Natural killer cell (primary cell): ENCODE measurements around the gene PIH1D1. TPM values are rescaled to one million over a fixed set of nuclear protein-coding genes. Genes with fewer than 3 reads are reported as not detected.

ENCODE experiments used
- ATAC-seq, 3 donors: fragments of 150-1000 bp in 2 of 3; fragments of 200-7000 bp in 1 of 3; cut with Tn5 transposase; 1 replicate in 1 of 3; 2 replicates in 2 of 3; pipeline ENCODE4 v1.10.0; 2021; ENCODE audit warnings: mild to moderate bottlenecking in 2 of 3, moderate library complexity in 2 of 3
- DNase-seq, 2 donors: peaks; one replicate each; pipeline versions ENCODE4 v3.0.0 to v3.0.0-alpha.2; 2013 to 2021; ENCODE audit warnings: mixed read lengths in 1 of 2
- H3K27ac ChIP-seq: one replicate; pipeline ENCODE4 v1.5.1; 2013; ENCODE audit warnings: mild to moderate bottlenecking, low read length
- H3K27me3 ChIP-seq: one replicate; pipeline ENCODE4 v1.6.1; 2013; ENCODE audit warnings: low read length; ENCODE audit not compliant: control insufficient read depth, insufficient read depth
- H3K36me3 ChIP-seq: one replicate; pipeline ENCODE4 v1.6.1; 2013; ENCODE audit warnings: low read length; ENCODE audit not compliant: control insufficient read depth, insufficient read depth
- H3K4me1 ChIP-seq: one replicate; pipeline ENCODE4 v1.6.1; 2013; ENCODE audit warnings: low read length; ENCODE audit not compliant: control insufficient read depth, insufficient read depth
- H3K4me3 ChIP-seq: one replicate; pipeline ENCODE4 v1.5.1; 2013; ENCODE audit warnings: low read length
- H3K9me3 ChIP-seq: one replicate; pipeline ENCODE4 v1.6.1; 2013; ENCODE audit warnings: low read length; ENCODE audit not compliant: control insufficient read depth, insufficient read depth
- H3K27ac Mint-ChIP-seq, 2 donors: one replicate each; pipeline ENCODE4 v1.8.0; 2022; ENCODE audit warnings: mild to moderate bottlenecking in 2 of 2, mixed read lengths in 2 of 2, moderate library complexity in 1 of 2
- H3K27me3 Mint-ChIP-seq, 2 donors: one replicate each; pipeline ENCODE4 v1.8.0; 2022; ENCODE audit warnings: low read depth in 2 of 2, mixed read lengths in 2 of 2
- H3K36me3 Mint-ChIP-seq: one replicate; pipeline ENCODE4 v1.8.0; 2022; ENCODE audit warnings: mixed read lengths
- H3K4me1 Mint-ChIP-seq, 2 donors: one replicate each; pipeline ENCODE4 v1.8.0; 2022; ENCODE audit warnings: mixed read lengths in 2 of 2
- H3K4me3 Mint-ChIP-seq: one replicate; pipeline ENCODE4 v1.8.0; 2022; ENCODE audit warnings: mild to moderate bottlenecking, moderate library complexity, mixed read lengths
- H3K9me3 Mint-ChIP-seq, 2 donors: one replicate each; pipeline ENCODE4 v1.8.0; 2022; ENCODE audit warnings: mixed read lengths in 2 of 2
- WGBS: methylation state at CpG from one replicate; pipeline ENCODE4 v1.1.7; 2013; ENCODE audit warnings: missing lambda C conversion rate; ENCODE audit not compliant: insufficient coverage; 5-methylcytosine and 5-hydroxymethylcytosine counted together
- intact Hi-C: fragments of 100-400 bp; cut with micrococcal nuclease; formaldehyde crosslinking; loops from one replicate; pipeline ENCODE4 v1.14.2; 2022
- total RNA-seq, 4 donors: library from RNA; stranded (reverse); fragments of 120-200 nt in 1 of 4; gene quantifications; one replicate each; pipeline versions ENCODE4 v1.2.3 to v1.2.4, GENCODE V29; 2013 to 2022
- TF ChIP-seq, protein P1 (sequence below): fragments of 200-600 bp; IDR thresholded peaks from one replicate; pipeline ENCODE4 v1.8.0; 2022; ENCODE audit warnings: antibody characterized with exemption

PIH1D1 gene
- total RNA-seq, 3 donors from 2014 or later (not counting 1 experiment from before 2014, with no cell fraction given): 112 to 149 (median 138) TPM

DNA sequence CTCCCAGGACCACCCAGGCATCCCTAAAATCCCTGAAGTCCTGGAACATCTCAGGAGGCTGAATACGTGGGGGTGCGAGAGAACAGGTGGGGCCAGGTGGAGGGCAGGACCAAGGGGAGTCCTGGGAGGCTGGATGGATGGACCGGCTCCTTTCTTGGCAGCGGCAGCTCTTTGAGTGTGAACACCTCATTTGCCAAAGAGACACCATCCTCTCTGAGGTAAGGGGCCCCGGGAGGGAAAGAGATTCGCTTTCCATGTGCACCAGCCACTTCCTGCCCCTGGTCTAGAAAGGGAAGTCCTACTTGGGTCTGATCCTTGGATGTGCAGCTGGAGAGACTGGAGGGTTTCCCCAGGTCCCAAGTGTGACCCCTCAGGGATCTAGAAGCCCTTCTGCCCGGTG lies 44.5 kb downstream of the PIH1D1 start:
- peaks cover 7 to 13% of the 10 kb centered on the region in 2 donors for H3K4me1 Mint-ChIP-seq
- H3K27ac Mint-ChIP-seq: no peak overlapping the region
- 81% methylated on average over 7 of the region's 7 CpGs for WGBS
- H3K9me3 Mint-ChIP-seq: no peaks in the 10 kb centered on the region
- no peaks in the 10 kb centered on the region for H3K27me3 ChIP-seq
- H3K4me1 ChIP-seq: peaks cover 20% of the 10 kb centered on the region
- peaks cover 0 to 4% of the 10 kb centered on the region in 2 donors for H3K27me3 Mint-ChIP-seq
- no peak for DNase-seq
- H3K9me3 ChIP-seq: no peaks in the 10 kb centered on the region
- no peak overlapping the region for H3K27ac ChIP-seq
- intact Hi-C loops: no loop called here
- H3K36me3 Mint-ChIP-seq: no peaks in the 10 kb centered on the region
- no peak overlapping the region for H3K4me3 ChIP-seq
- H3K4me3 Mint-ChIP-seq: no peak overlapping the region
- no peak for ATAC-seq
- TF ChIP-seq, protein P1, sequence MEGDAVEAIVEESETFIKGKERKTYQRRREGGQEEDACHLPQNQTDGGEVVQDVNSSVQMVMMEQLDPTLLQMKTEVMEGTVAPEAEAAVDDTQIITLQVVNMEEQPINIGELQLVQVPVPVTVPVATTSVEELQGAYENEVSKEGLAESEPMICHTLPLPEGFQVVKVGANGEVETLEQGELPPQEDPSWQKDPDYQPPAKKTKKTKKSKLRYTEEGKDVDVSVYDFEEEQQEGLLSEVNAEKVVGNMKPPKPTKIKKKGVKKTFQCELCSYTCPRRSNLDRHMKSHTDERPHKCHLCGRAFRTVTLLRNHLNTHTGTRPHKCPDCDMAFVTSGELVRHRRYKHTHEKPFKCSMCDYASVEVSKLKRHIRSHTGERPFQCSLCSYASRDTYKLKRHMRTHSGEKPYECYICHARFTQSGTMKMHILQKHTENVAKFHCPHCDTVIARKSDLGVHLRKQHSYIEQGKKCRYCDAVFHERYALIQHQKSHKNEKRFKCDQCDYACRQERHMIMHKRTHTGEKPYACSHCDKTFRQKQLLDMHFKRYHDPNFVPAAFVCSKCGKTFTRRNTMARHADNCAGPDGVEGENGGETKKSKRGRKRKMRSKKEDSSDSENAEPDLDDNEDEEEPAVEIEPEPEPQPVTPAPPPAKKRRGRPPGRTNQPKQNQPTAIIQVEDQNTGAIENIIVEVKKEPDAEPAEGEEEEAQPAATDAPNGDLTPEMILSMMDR: no peak
- H3K36me3 ChIP-seq: no peaks in the 10 kb centered on the region

DNA sequence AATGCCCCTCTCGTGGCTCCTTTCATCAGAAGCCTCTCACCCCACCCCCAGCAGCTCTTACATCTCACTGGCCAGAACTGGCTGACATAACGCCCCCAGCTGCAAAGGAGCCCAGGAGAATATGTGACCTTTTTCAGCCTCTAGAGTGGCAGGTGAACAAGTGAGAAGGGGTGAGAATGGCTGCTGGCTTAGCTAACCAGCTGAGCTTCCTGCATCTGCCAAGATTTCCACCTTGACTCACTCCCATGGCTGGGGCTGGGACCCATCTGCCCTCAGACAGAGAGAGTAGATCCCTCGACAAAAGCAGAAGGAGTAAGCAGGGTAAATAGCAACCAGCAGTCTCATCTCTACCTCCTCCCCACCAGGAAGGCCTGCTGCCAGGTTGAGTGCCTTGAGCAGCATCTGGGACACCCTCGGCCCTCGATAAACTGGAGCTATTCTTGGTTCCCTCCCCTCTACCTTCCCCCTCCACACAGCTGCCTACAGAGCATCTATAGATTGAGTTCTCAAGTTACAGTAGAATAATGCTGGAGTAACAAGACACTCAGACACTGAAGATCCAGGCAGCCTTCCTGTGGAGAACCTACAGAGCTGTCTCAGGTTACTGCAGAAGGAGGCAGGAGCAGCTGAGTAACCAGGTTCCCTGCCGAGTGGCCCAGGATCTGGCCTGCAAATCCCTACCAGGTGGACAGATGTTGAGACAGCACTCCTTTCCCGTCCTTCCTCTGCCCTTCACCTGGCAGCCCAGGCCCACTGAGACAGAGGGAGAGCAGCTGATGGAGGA lies 48.0 kb downstream of the PIH1D1 start:
- TF ChIP-seq, protein P1: no peak
- H3K9me3 ChIP-seq: no peaks in the 10 kb centered on the region
- H3K27me3 ChIP-seq: no peaks in the 10 kb centered on the region
- Mint-ChIP-seq H3K9me3 (no peaks in the 10 kb centered on the region), H3K27me3 (peaks cover 0 to 6% of the 10 kb centered on the region in 2 donors), H3K4me1 (no peaks in the 10 kb centered on the region), H3K4me3 (no peak overlapping the region), H3K36me3 (no peaks in the 10 kb centered on the region), H3K27ac (no peak overlapping the region)
- H3K4me1 ChIP-seq: peaks cover 6% of the 10 kb centered on the region
- no peak overlapping the region for H3K27ac ChIP-seq
- 69% methylated on average over 7 of the region's 7 CpGs for WGBS
- H3K4me3 ChIP-seq: no peak overlapping the region
- H3K36me3 ChIP-seq: no peaks in the 10 kb centered on the region
- intact Hi-C loops: no loop called here
- no peak for DNase-seq
- ATAC-seq: no peak

DNA sequence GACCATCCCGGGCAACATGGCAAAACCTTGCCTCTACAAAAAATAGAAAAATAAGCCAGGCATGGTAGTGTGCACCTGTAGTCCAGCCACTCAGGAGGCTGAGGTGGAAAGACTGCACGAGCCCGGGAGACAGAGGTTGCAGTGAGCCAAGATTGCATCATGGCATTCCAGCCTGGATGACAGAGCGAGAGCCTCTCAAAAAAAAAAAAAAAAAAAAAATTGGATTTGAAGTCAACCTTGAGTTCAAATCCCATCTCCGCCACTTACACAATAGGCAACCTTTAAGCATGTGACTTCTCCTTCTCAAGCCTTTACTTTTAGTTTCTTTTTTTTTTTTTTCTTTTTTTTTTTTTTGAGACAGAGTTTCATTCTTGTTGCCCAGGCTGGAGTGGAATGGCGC lies 51.6 kb downstream of the PIH1D1 start:
- TF ChIP-seq, protein P1: no peak
- peaks cover 4% of the 10 kb centered on the region for H3K4me1 ChIP-seq
- 97% methylated on average over 5 of the region's 6 CpGs for WGBS
- peaks cover 0 to 10% of the 10 kb centered on the region in 2 donors for H3K27me3 Mint-ChIP-seq
- no peak overlapping the region for H3K4me3 ChIP-seq
- H3K4me1 Mint-ChIP-seq: no peaks in the 10 kb centered on the region
- H3K9me3 Mint-ChIP-seq: no peaks in the 10 kb centered on the region
- H3K36me3 ChIP-seq: no peaks in the 10 kb centered on the region
- no peak overlapping the region for H3K27ac Mint-ChIP-seq
- H3K27me3 ChIP-seq: no peaks in the 10 kb centered on the region
- H3K27ac ChIP-seq: no peak overlapping the region
- H3K4me3 Mint-ChIP-seq: no peak overlapping the region
- DNase-seq: no peak
- no peaks in the 10 kb centered on the region for H3K36me3 Mint-ChIP-seq
- ATAC-seq: no peak
- no peaks in the 10 kb centered on the region for H3K9me3 ChIP-seq
- intact Hi-C loops: no loop called here

DNA sequence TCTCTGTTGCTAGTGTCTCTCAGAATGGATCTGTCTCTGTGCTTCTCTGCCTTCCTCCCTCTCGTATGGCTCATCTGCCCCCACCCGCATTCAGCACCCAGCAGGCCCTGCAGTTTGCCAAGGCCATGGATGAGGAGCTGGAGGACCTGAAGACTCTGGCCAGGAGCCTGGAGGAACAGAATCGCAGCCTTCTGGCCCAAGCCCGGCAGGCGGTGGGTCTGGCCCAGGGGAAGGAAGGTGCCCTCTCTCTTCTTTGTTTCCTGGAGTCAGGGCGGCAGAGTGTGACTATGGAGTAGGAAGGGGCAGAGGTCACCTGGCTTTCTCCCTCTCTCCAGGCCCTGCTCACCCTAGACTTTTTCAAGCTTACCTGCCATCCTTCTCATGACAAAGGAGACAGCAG lies 52.7 kb downstream of the PIH1D1 start:
- Mint-ChIP-seq H3K4me3 (no peak overlapping the region), H3K27ac (no peak overlapping the region), H3K9me3 (no peaks in the 10 kb centered on the region), H3K4me1 (no peaks in the 10 kb centered on the region), H3K36me3 (no peaks in the 10 kb centered on the region), H3K27me3 (peaks cover 0 to 10% of the 10 kb centered on the region in 2 donors)
- no peak for DNase-seq
- TF ChIP-seq, protein P1: no peak
- ATAC-seq: no peak
- no peak overlapping the region for H3K27ac ChIP-seq
- intact Hi-C loops: no loop called here
- peaks cover 4% of the 10 kb centered on the region for H3K4me1 ChIP-seq
- no peaks in the 10 kb centered on the region for H3K9me3 ChIP-seq
- H3K27me3 ChIP-seq: no peaks in the 10 kb centered on the region
- 93% methylated on average over 5 of the region's 6 CpGs for WGBS
- no peak overlapping the region for H3K4me3 ChIP-seq
- no peaks in the 10 kb centered on the region for H3K36me3 ChIP-seq
